Hepatocyte (in vitro differentiated cells): ENCODE data around the gene FNDC1. TPM values are rescaled to one million over a fixed set of nuclear protein-coding genes. Genes with fewer than 3 reads are reported as not detected.

ENCODE experiments used
- DNase-seq: peaks from one replicate; pipeline ENCODE4 v3.0.0-alpha.2; 2016; ENCODE audit warnings: low spot score
- H2AFZ ChIP-seq: fragments of 200-600 bp; sonication (generic); 2 replicates; pipeline ENCODE4 v1.6.0; 2016; ENCODE audit warnings: antibody characterized with exemption, mild to moderate bottlenecking
- H3K27ac ChIP-seq: fragments of 200-600 bp; sonication (generic); 2 replicates; pipeline ENCODE4 v1.5.1; 2016; ENCODE audit warnings: mild to moderate bottlenecking
- H3K27me3 ChIP-seq: fragments of 200-600 bp; sonication (generic); 2 replicates; pipeline ENCODE4 v1.6.1; 2016
- H3K36me3 ChIP-seq: fragments of 200-600 bp; sonication (generic); replicated peaks from 2 replicates; pipeline ENCODE4 v1.5.1; 2016; ENCODE audit warnings: low read depth; ENCODE audit not compliant: insufficient read depth
- H3K4me1 ChIP-seq: fragments of 200-600 bp; sonication (generic); 2 replicates; pipeline ENCODE4 v1.5.1; 2016; ENCODE audit warnings: mild to moderate bottlenecking, moderate library complexity; ENCODE audit not compliant: insufficient read depth
- H3K4me2 ChIP-seq: fragments of 200-600 bp; sonication (generic); 2 replicates; pipeline ENCODE4 v1.6.0; 2016
- H3K4me3 ChIP-seq: fragments of 200-600 bp; sonication (generic); 2 replicates; pipeline ENCODE4 v1.5.1; 2016; ENCODE audit warnings: mild to moderate bottlenecking
- H3K79me2 ChIP-seq: fragments of 200-600 bp; sonication (generic); 2 replicates; pipeline ENCODE4 v1.6.0; 2017; ENCODE audit warnings: mild to moderate bottlenecking
- H3K9me2 ChIP-seq: fragments of 200-600 bp; sonication (generic); replicated peaks from 2 replicates; pipeline ENCODE4 v1.6.0; 2017; ENCODE audit warnings: mild to moderate bottlenecking; ENCODE audit not compliant: insufficient read depth
- H3K9me3 ChIP-seq: fragments of 200-600 bp; sonication (generic); 2 replicates; pipeline ENCODE4 v1.5.1; 2016; ENCODE audit warnings: low read depth, mild to moderate bottlenecking
- H4K20me1 ChIP-seq: fragments of 200-600 bp; sonication (generic); 2 replicates; pipeline ENCODE4 v1.6.0; 2016; ENCODE audit warnings: mild to moderate bottlenecking; ENCODE audit not compliant: insufficient read depth, poor library complexity, severe bottlenecking
- CTCF ChIP-seq: fragments of 200-600 bp; sonication (generic); IDR thresholded peaks from 2 replicates; pipeline ENCODE4 v1.5.1; 2016; ENCODE audit warnings: antibody characterized with exemption, mild to moderate bottlenecking; ENCODE audit not compliant: poor library complexity
- EZH2 ChIP-seq: fragments of 200-600 bp; sonication (generic); IDR thresholded peaks from 2 replicates; pipeline ENCODE4 v1.6.1; 2016; ENCODE audit warnings: antibody characterized with exemption, mild to moderate bottlenecking, borderline replicate concordance
- EZH2phosphoT487 ChIP-seq: fragments of 200-600 bp; sonication (generic); IDR thresholded peaks from one replicate; pipeline ENCODE4 v1.6.1; 2018; ENCODE audit warnings: antibody characterized with exemption, mild to moderate bottlenecking, low read depth, moderate library complexity; ENCODE audit not compliant: unreplicated experiment, severe bottlenecking
- WGBS: methylation state at CpG from one replicate; pipeline ENCODE4 v1.1.6; 2016; ENCODE audit warnings: low lambda C conversion rate; ENCODE audit errors: missing lambda C conversion rate; 5-methylcytosine and 5-hydroxymethylcytosine counted together
- polyA plus RNA-seq: library from polyadenylated mRNA; unstranded; fragments of >200 nt; fragmentation: Nextera tagmentation; extraction: Ambion mirVana; gene quantifications from 2 replicates; pipeline ENCODE4 v1.2.1, GENCODE V29; 2016
- total RNA-seq: library from RNA; depleted of rRNA; stranded (reverse); fragments of >200 nt; gene quantifications from 2 replicates; pipeline ENCODE4 v1.2.3, GENCODE V29; 2014

FNDC1 gene
- total and polyA plus RNA-seq, 2 experiments from 2014 or later = 1.3 to 1.7 TPM

- Histone ChIP-seq H3K4me2 (no peak overlapping the region), H3K79me2 (no peaks in the 10 kb centered on the region), H3K27me3 (no peaks in the 10 kb centered on the region), H3K36me3 (no peaks in the 10 kb centered on the region), H3K27ac (no peak overlapping the region), H3K4me3 (no peak overlapping the region), H4K20me1 (no peaks in the 10 kb centered on the region), H3K9me2 (no peaks in the 10 kb centered on the region), H3K9me3 (no peaks in the 10 kb centered on the region), H3K4me1 (no peaks in the 10 kb centered on the region), H2AFZ (no peak overlapping the region)
- WGBS = 66% methylated on average over 4 of the region's 4 CpGs
- TF ChIP-seq CTCF (no peak), EZH2 (no peak), EZH2phosphoT487 (no peak)
- no peak for DNase-seq
Measured at GRCh38 chr6:159255434-159255951, 86.3 kb downstream of the FNDC1 start.

GRCh38 chr6:159256128-159256527 lies 86.9 kb downstream of the FNDC1 start:
- no peak for DNase-seq
- Histone ChIP-seq H3K27me3 (no peaks in the 10 kb centered on the region), H3K4me3 (no peak overlapping the region), H3K27ac (no peak overlapping the region), H3K4me1 (no peaks in the 10 kb centered on the region), H3K9me3 (no peaks in the 10 kb centered on the region), H3K79me2 (no peaks in the 10 kb centered on the region), H3K36me3 (no peaks in the 10 kb centered on the region), H2AFZ (no peak overlapping the region), H3K4me2 (no peak overlapping the region), H4K20me1 (no peaks in the 10 kb centered on the region), H3K9me2 (no peaks in the 10 kb centered on the region)
- no peak for TF ChIP-seq EZH2phosphoT487
- no peak for TF ChIP-seq EZH2
- no peak for TF ChIP-seq CTCF
- 93% methylated on average over 5 of the region's 5 CpGs for WGBS

GRCh38 chr6:159257846-159258245 lies 88.6 kb downstream of the FNDC1 start:
- Histone ChIP-seq H3K9me2 (no peaks in the 10 kb centered on the region), H3K9me3 (no peaks in the 10 kb centered on the region), H4K20me1 (no peaks in the 10 kb centered on the region), H3K4me3 (no peak overlapping the region), H3K27ac (no peak overlapping the region), H3K4me2 (no peak overlapping the region), H3K79me2 (no peaks in the 10 kb centered on the region), H2AFZ (no peak overlapping the region), H3K4me1 (no peaks in the 10 kb centered on the region), H3K27me3 (no peaks in the 10 kb centered on the region), H3K36me3 (no peaks in the 10 kb centered on the region)
- 92% methylated on average over 6 of the region's 6 CpGs for WGBS
- no peak for DNase-seq
- TF ChIP-seq EZH2phosphoT487 = no peak

- H3K4me1 ChIP-seq = no peaks in the 10 kb centered on the region
- H2AFZ ChIP-seq = no peak overlapping the region
- H3K36me3 ChIP-seq = no peaks in the 10 kb centered on the region
- H3K9me3 ChIP-seq = no peaks in the 10 kb centered on the region
- no peaks in the 10 kb centered on the region for H4K20me1 ChIP-seq
- TF ChIP-seq EZH2phosphoT487 (no peak), CTCF (no peak), EZH2 (no peak)
- H3K4me3 ChIP-seq = no peak overlapping the region
- 88% methylated on average over 3 of the region's 3 CpGs for WGBS
- DNase-seq = no peak
- H3K79me2 ChIP-seq = no peaks in the 10 kb centered on the region
- H3K27me3 ChIP-seq = peaks cover 4% of the 10 kb centered on the region
- no peak overlapping the region for H3K27ac ChIP-seq
- no peaks in the 10 kb centered on the region for H3K9me2 ChIP-seq
- no peak overlapping the region for H3K4me2 ChIP-seq
Measured at GRCh38 chr6:159259441-159260125, 90.4 kb downstream of the FNDC1 start.
